HG02981 (cell line): ENCODE measurements around the gene ERC1.
"Not testable (repeated sequence)": the region's sequence is repeated elsewhere in the genome, so short reads cannot be mapped to it uniquely, and the experiment has no call there.

Experiments
- ATAC-seq: cut with Tn5 transposase; IDR thresholded peaks from one replicate; pipeline ENCODE4 v1.9.1; 2021; ENCODE audit warnings: mild to moderate bottlenecking, moderate library complexity; ENCODE audit not compliant: unreplicated experiment

The ERC1 gene

GRCh38 chr12:1343422-1343821, 352.4 kb downstream of the ERC1 start:
- ATAC-seq, result no peak

GRCh38 chr12:1344245-1344644, 353.2 kb downstream of the ERC1 start:
- no peak for ATAC-seq

GRCh38 chr12:1346126-1346525, 355.1 kb downstream of the ERC1 start:
- no peak for ATAC-seq

- ATAC-seq, result no peak
Measured at GRCh38 chr12:1347294-1347693, 356.3 kb downstream of the ERC1 start.

- no peak for ATAC-seq
Measured at GRCh38 chr12:1348606-1349005, 357.6 kb downstream of the ERC1 start.

GRCh38 chr12:1350055-1350933, 359.3 kb downstream of the ERC1 start:
- no peak for ATAC-seq

- no peak for ATAC-seq
Measured at GRCh38 chr12:1350934-1351240, 359.9 kb downstream of the ERC1 start.

GRCh38 chr12:1351926-1352325, 360.9 kb downstream of the ERC1 start:
- no peak for ATAC-seq

GRCh38 chr12:1353451-1353850, 362.4 kb downstream of the ERC1 start:
- no peak for ATAC-seq

- no peak for ATAC-seq
Measured at GRCh38 chr12:1355396-1355795, 364.4 kb downstream of the ERC1 start.

- not testable (repeated sequence) for ATAC-seq
Measured at GRCh38 chr12:1355871-1356270, 364.8 kb downstream of the ERC1 start.

GRCh38 chr12:1356285-1356684, 365.3 kb downstream of the ERC1 start:
- no peak for ATAC-seq

- no peak for ATAC-seq
Measured at GRCh38 chr12:1357171-1357570, 366.1 kb downstream of the ERC1 start.

- no peak for ATAC-seq
Measured at GRCh38 chr12:1357711-1358110, 366.7 kb downstream of the ERC1 start.

- ATAC-seq, result no peak
Measured at GRCh38 chr12:1360441-1361210, 369.6 kb downstream of the ERC1 start.

GRCh38 chr12:1362143-1362662, 371.2 kb downstream of the ERC1 start:
- no peak for ATAC-seq

GRCh38 chr12:1365703-1366102, 374.7 kb downstream of the ERC1 start:
- ATAC-seq, result no peak

GRCh38 chr12:1367331-1368291, 376.6 kb downstream of the ERC1 start:
- ATAC-seq, result no peak

GRCh38 chr12:1369460-1369859, 378.4 kb downstream of the ERC1 start:
- no peak for ATAC-seq

GRCh38 chr12:1369938-1370500, 379.0 kb downstream of the ERC1 start:
- no peak for ATAC-seq
